HCT116 (cell line): Measurements from ENCODE around the gene TCIRG1. TPM values are rescaled to one million over a fixed set of nuclear protein-coding genes. Genes with fewer than 3 reads are reported as not detected.

ENCODE experiments used
- ATAC-seq: fragments of 200-7000 bp; cut with Tn5 transposase; 2 replicates; pipeline ENCODE4 v1.9.1; 2020; ENCODE audit warnings: mild to moderate bottlenecking, moderate library complexity
- BruUV-seq: library from RNA; stranded (reverse); fragments of 400-500 nt; replicated peaks from 2 replicates; lab custom pipeline; 2021; lab: Mats Ljungman, UMichigan
- CTCF ChIA-PET: fragments of 300-600 bp; sonication (Branson Sonifier 250); formaldehyde crosslinking; loops from one replicate; lab custom pipeline; 2021; ENCODE audit warnings: antibody characterized with exemption; lab: Charles Lee
- POLR2A ChIA-PET: fragments of 300-600, 350-600 bp; sonication (Branson Sonifier 250); formaldehyde crosslinking; loops from one replicate; lab custom pipeline; 2021; ENCODE audit warnings: antibody characterized with exemption; lab: Charles Lee
- RAD21 ChIA-PET, 2 experiments: fragments of 300-600 bp; sonication (Branson Sonifier 250); formaldehyde crosslinking; loops; one replicate each; lab custom pipeline; 2023; ENCODE audit warnings: low total read pairs in 2 of 2; ENCODE audit not compliant: uncharacterized antibody in 2 of 2, unreplicated experiment in 2 of 2, low non-redundant PET in 1 of 2; lab: Charles Lee
- DNase-seq: peaks from one replicate; pipeline ENCODE4 v3.0.0-alpha.2; 2010; ENCODE audit warnings: low read depth, low spot score
- H2AFZ ChIP-seq: fragments of 200-600 bp; shearing (Covaris generic), sonication (generic); 2 replicates; pipeline ENCODE4 v1.6.1; 2017; ENCODE audit warnings: low read depth, mixed run types, mixed read lengths, antibody characterized with exemption, low read length; ENCODE audit not compliant: poor library complexity, severe bottlenecking
- H3K27ac ChIP-seq: 2 replicates; pipeline ENCODE4 v1.5.1; 2012; ENCODE audit warnings: low read depth, low read length
- H3K27me3 ChIP-seq: fragments of 200-600 bp; sonication (generic); 2 replicates; pipeline ENCODE4 v1.6.1; 2016; ENCODE audit warnings: mixed run types, low read length, mixed read lengths; ENCODE audit not compliant: insufficient read depth
- H3K36me3 ChIP-seq, 2 experiments: fragments of 200-500 bp in 1 of 2; fragments of 200-600 bp in 1 of 2; sonication (Bioruptor generic) in 1 of 2; sonication (generic) in 1 of 2; 2 replicates each; pipeline versions ENCODE4 v1.5.1 to v1.6.1; 2014 to 2016; ENCODE audit warnings: low read length in 2 of 2, inconsistent platforms in 1 of 2, mixed read lengths in 1 of 2, mixed run types in 1 of 2; ENCODE audit not compliant: insufficient read depth in 2 of 2, control insufficient read depth in 1 of 2
- H3K4me1 ChIP-seq, 2 experiments: fragments of 200-600 bp in 1 of 2; sonication (generic) in 1 of 2; 2 replicates each; pipeline versions ENCODE4 v1.5.1 to v1.6.1; 2012 to 2017; ENCODE audit warnings: low read length in 2 of 2, inconsistent platforms in 1 of 2, mild to moderate bottlenecking in 1 of 2, mixed read lengths in 1 of 2, mixed run types in 1 of 2, moderate library complexity in 1 of 2; ENCODE audit not compliant: insufficient read depth in 2 of 2, control insufficient read depth in 1 of 2
- H3K4me2 ChIP-seq: fragments of 200-600 bp; sonication (generic); 2 replicates; pipeline ENCODE4 v1.6.1; 2017; ENCODE audit warnings: mixed run types, low read length, mixed read lengths
- H3K4me3 ChIP-seq, 2 experiments: fragments of 200-600 bp in 1 of 2; sonication (generic) in 1 of 2; replicated peaks in 1 of 2; 2 replicates each; pipeline ENCODE4 v1.5.1; 2011 to 2016; ENCODE audit warnings: low read length in 2 of 2, control low read depth in 1 of 2, low read depth in 1 of 2, mild to moderate bottlenecking in 1 of 2, mixed read lengths in 1 of 2, mixed run types in 1 of 2
- H3K79me2 ChIP-seq: fragments of 200-600 bp; sonication (generic); 2 replicates; pipeline ENCODE4 v1.6.1; 2017; ENCODE audit warnings: mild to moderate bottlenecking, mixed run types, low read length, moderate library complexity, mixed read lengths; ENCODE audit not compliant: insufficient read depth
- H3K9ac ChIP-seq: fragments of 200-600 bp; sonication (generic); 2 replicates; pipeline ENCODE4 v1.6.1; 2016; ENCODE audit warnings: low read length, mixed read lengths
- H3K9me2 ChIP-seq: fragments of 200-600 bp; sonication (generic), shearing (Covaris generic); 2 replicates; pipeline ENCODE4 v1.6.1; 2017; ENCODE audit warnings: mixed run types, mild to moderate bottlenecking, moderate library complexity; ENCODE audit not compliant: insufficient read depth
- H3K9me3 ChIP-seq, 2 experiments: fragments of 200-500 bp in 1 of 2; fragments of 200-600 bp in 1 of 2; sonication (Bioruptor generic) in 1 of 2; sonication (generic) in 1 of 2; 2 replicates each; pipeline ENCODE4 v1.6.1; 2014 to 2017; ENCODE audit warnings: low read length in 2 of 2, mixed read lengths in 2 of 2, inconsistent platforms in 1 of 2, low read depth in 1 of 2, mild to moderate bottlenecking in 1 of 2, mixed run types in 1 of 2, moderate library complexity in 1 of 2; ENCODE audit not compliant: control insufficient read depth in 1 of 2, insufficient read depth in 1 of 2
- H4K20me1 ChIP-seq: fragments of 200-600 bp; sonication (generic), shearing (Covaris generic); 2 replicates; pipeline ENCODE4 v1.6.1; 2017; ENCODE audit warnings: mixed run types, mild to moderate bottlenecking, moderate library complexity; ENCODE audit not compliant: insufficient read depth
- CBX3 ChIP-seq: IDR thresholded peaks from 2 replicates; pipeline ENCODE4 v1.6.1; 2012; ENCODE audit warnings: low read depth
- RAD21 ChIP-seq: IDR thresholded peaks from 2 replicates; pipeline ENCODE4 v1.6.1; 2012; ENCODE audit warnings: low read depth, mild to moderate bottlenecking
- SIN3A ChIP-seq: IDR thresholded peaks from 2 replicates; pipeline ENCODE4 v1.6.1; 2012; ENCODE audit warnings: low read depth
- TCF7L2 ChIP-seq: IDR thresholded peaks from 2 replicates; pipeline ENCODE4 v1.7.0; 2011; ENCODE audit warnings: borderline replicate concordance, inconsistent platforms; ENCODE audit not compliant: insufficient read depth, insufficient read length; ENCODE audit errors: extremely low read depth
- YY1 ChIP-seq: IDR thresholded peaks from 2 replicates; pipeline ENCODE4 v1.6.1; 2011; ENCODE audit warnings: low read length, low read depth, moderate library complexity, mild to moderate bottlenecking; ENCODE audit not compliant: insufficient replicate concordance; ENCODE audit errors: extremely low read depth
- ZNF274 ChIP-seq: fragments of 200-500 bp; sonication (Bioruptor generic); IDR thresholded peaks from 2 replicates; pipeline ENCODE4 v1.6.1; 2014; ENCODE audit warnings: mild to moderate bottlenecking, low read depth, low read length, inconsistent platforms
- intact Hi-C: fragments of 100-400 bp; cut with micrococcal nuclease; formaldehyde crosslinking; loops from 2 replicates; pipeline ENCODE4 v1.10.0; 2022
- total RNA-seq: library from RNA; stranded (reverse); gene quantifications from one replicate; pipeline ENCODE4 v1.2.1, GENCODE V29; 2021; ENCODE audit not compliant: unreplicated experiment
- TF ChIP-seq, protein P1 (sequence below): IDR thresholded peaks from 2 replicates; pipeline ENCODE4 v1.6.1; 2012; ENCODE audit warnings: low read depth
- TF ChIP-seq, protein P2 (sequence below): IDR thresholded peaks from 2 replicates; pipeline ENCODE4 v1.6.1; 2012
- TF ChIP-seq, protein P3 (sequence below): IDR thresholded peaks from 2 replicates; pipeline ENCODE4 v1.6.1; 2011; ENCODE audit warnings: mild to moderate bottlenecking, low read length, moderate library complexity; ENCODE audit not compliant: insufficient replicate concordance; ENCODE audit errors: extremely low read depth
- TF ChIP-seq, protein P4 (sequence below): IDR thresholded peaks from 2 replicates; pipeline ENCODE4 v1.6.1; 2012

The TCIRG1 gene
- total RNA-seq, 1 experiment from 2014 or later, result 101 TPM

DNA sequence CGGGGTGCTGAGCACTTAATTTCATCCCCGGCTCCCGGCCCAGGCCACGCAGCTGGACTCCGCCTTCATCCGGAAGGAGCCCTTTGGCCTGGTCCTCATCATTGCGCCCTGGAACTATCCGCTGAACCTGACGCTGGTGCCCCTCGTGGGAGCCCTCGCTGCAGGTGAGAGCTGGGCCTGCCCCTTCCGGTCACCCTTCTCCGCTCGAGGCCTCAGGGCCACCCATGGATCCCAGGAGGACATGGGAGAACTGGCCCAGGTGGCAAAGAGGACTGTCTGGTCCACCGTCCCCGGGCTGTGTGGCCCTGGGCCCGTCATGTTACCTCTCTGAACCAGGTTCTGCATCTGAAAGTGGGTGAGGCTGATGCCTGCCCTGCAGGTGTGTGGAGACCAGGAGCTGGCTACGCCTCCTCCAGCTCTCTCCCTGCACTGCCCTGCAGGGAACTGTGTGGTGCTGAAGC, 20.1 kb upstream of the TCIRG1 start:
- no peak for ATAC-seq
- CTCF ChIA-PET, result no interaction called here
- POLR2A ChIA-PET, result no interaction called here
- Histone ChIP-seq H3K9me3 (no peaks in the 10 kb centered on the region), H3K4me1 (peaks cover 56 to 68% of the 10 kb centered on the region in 2 experiments), H3K9me2 (no peaks in the 10 kb centered on the region), H3K4me2 (no peak overlapping the region), H3K9ac (no peak overlapping the region), H3K79me2 (peaks cover 3% of the 10 kb centered on the region; the same call in 1 of the 2 replicates), H2AFZ (no peak overlapping the region), H3K27ac (no peak overlapping the region), H4K20me1 (no peaks in the 10 kb centered on the region), H3K4me3 (no peak overlapping the region), H3K36me3 (no peaks in the 10 kb centered on the region), H3K27me3 (no peaks in the 10 kb centered on the region)
- RAD21 ChIA-PET, result no interaction called here
- no peak for DNase-seq
- intact Hi-C loops, result no loop called here
- no TSS peak for BruUV-seq
- TF ChIP-seq RAD21 (no peak), CBX3 (no peak), SIN3A (no peak), YY1 (no peak), ZNF274 (no peak), TCF7L2 (no peak)
- TF ChIP-seq, protein P1, sequence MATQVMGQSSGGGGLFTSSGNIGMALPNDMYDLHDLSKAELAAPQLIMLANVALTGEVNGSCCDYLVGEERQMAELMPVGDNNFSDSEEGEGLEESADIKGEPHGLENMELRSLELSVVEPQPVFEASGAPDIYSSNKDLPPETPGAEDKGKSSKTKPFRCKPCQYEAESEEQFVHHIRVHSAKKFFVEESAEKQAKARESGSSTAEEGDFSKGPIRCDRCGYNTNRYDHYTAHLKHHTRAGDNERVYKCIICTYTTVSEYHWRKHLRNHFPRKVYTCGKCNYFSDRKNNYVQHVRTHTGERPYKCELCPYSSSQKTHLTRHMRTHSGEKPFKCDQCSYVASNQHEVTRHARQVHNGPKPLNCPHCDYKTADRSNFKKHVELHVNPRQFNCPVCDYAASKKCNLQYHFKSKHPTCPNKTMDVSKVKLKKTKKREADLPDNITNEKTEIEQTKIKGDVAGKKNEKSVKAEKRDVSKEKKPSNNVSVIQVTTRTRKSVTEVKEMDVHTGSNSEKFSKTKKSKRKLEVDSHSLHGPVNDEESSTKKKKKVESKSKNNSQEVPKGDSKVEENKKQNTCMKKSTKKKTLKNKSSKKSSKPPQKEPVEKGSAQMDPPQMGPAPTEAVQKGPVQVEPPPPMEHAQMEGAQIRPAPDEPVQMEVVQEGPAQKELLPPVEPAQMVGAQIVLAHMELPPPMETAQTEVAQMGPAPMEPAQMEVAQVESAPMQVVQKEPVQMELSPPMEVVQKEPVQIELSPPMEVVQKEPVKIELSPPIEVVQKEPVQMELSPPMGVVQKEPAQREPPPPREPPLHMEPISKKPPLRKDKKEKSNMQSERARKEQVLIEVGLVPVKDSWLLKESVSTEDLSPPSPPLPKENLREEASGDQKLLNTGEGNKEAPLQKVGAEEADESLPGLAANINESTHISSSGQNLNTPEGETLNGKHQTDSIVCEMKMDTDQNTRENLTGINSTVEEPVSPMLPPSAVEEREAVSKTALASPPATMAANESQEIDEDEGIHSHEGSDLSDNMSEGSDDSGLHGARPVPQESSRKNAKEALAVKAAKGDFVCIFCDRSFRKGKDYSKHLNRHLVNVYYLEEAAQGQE, result no peak
- TF ChIP-seq, protein P2, sequence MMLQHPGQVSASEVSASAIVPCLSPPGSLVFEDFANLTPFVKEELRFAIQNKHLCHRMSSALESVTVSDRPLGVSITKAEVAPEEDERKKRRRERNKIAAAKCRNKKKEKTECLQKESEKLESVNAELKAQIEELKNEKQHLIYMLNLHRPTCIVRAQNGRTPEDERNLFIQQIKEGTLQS, result no peak
- TF ChIP-seq, protein P3, sequence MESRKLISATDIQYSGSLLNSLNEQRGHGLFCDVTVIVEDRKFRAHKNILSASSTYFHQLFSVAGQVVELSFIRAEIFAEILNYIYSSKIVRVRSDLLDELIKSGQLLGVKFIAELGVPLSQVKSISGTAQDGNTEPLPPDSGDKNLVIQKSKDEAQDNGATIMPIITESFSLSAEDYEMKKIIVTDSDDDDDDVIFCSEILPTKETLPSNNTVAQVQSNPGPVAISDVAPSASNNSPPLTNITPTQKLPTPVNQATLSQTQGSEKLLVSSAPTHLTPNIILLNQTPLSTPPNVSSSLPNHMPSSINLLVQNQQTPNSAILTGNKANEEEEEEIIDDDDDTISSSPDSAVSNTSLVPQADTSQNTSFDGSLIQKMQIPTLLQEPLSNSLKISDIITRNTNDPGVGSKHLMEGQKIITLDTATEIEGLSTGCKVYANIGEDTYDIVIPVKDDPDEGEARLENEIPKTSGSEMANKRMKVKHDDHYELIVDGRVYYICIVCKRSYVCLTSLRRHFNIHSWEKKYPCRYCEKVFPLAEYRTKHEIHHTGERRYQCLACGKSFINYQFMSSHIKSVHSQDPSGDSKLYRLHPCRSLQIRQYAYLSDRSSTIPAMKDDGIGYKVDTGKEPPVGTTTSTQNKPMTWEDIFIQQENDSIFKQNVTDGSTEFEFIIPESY, result no peak
- TF ChIP-seq, protein P4, sequence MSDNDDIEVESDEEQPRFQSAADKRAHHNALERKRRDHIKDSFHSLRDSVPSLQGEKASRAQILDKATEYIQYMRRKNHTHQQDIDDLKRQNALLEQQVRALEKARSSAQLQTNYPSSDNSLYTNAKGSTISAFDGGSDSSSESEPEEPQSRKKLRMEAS, result no peak
